ENCODE results near the gene LEAP2.
"Not testable (repeated sequence)": the region's sequence is repeated elsewhere in the genome, so short reads cannot be mapped to it uniquely, and the experiment has no call there.

LEAP2 gene

DNA sequence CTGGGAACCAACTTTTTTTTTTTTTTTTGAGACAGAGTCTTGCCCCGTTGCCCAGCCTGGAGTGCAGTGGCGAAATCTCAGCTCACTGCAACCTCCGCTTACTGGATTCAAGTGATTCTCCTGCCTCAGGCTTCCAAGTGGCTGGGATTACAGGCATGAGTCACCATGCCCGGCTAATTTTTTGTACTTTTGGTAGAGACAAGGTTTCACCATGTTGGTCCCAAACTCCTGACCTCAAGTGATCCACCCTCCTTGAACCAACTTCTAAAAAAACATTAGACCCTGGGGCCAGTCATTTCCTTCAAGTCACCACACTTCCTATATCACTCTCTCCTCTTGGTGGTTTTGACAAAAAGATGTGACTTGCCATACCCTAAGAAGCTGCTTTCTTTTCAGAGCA is 32.2 kb upstream of the LEAP2 start:
- no peak for DNase-seq

DNA sequence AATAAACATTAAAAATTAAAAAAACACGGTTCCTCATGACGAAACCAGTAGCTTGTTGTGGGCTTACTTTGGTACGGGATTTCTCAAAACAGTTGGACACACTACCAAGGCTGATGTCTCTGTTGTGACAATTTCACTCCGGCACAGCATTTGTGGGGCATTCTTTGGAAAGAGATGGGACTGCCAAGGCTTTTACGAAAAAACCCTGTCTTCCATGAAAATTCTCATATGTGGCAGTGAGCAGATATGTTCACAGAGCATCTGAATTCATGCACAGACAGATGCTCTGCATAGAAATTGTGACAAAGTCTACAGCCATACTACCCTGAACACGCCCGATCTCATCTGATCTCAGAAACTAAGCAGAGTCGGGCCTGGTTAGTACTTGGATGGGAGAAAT is 25.2 kb upstream of the LEAP2 start:
- DNase-seq, result no peak

DNA sequence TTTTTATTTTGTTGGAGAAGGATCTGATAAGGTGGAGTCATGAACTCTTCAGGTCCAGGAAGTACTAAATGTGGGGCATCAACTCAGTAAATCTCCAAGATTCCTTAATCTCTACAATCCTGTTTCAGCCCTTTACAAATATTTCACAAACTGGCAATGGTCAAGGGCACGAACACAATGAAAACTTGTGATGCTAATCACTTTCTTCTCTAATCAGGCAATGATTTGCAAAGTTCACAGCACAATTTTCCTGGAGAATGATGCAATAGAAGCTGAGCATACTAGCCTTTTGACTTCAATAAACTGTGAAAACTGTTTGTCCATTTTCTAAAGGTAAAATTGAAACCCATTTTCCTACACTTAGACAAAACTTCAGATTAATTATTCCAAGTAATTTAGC is 24.1 kb upstream of the LEAP2 start:
- DNase-seq, result no peak

DNA sequence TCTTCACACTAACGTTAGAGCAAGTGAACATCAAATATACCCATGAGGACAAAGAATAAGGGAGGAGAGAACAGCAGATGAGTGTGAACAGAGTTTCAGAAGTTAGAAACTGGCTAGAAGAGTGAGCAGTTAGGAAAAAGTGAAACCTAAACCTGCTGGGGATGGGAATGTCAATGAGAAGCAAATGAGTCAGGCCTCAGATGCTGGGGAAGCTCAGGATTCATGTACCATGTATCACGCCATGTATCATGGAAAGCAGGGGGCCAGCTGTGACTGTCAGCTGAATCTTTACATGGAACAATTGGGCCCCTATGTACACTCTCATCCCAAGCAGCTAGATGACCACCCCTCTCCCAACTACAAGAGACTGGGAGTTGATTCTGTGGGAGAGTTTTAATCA is 23.4 kb upstream of the LEAP2 start:
- no peak for DNase-seq

DNA sequence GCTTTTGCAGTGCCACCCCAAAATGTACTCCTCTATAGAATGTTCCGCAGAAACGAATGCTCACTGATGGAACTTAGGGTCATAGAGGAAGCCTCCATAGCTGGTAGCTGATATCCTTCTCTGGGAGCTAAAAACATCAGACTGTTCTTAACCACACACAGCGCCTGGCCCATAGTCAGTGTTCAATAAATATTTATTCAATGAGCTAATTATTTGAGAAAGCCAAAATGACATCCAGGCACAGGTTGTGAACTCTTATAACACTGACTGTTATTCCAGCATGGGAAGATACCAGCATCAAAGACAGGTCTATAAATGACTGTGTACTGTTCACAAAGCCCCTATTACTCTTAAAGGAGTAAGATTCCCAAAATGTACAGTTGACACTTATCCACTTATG is 20.1 kb upstream of the LEAP2 start:
- no peak for DNase-seq

DNA sequence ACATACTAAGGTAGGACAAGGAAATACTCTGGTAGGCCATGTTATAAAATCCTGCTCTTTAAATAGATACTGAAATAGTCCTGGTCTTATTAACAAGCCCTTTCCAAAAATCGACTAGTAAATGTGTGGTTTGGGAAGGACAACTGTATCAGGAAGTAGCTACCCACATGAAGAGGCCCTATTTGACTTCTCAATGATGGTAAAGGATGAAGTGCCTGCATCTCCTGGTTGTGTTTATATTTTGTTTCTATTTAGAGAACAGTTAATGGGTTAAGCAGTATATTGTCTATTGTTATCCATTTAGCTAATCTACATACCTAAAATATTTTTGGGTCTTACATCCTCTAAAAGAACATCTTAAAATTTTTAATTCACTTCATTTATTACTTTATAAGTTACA is 19.7 kb upstream of the LEAP2 start:
- DNase-seq, result no peak

DNA sequence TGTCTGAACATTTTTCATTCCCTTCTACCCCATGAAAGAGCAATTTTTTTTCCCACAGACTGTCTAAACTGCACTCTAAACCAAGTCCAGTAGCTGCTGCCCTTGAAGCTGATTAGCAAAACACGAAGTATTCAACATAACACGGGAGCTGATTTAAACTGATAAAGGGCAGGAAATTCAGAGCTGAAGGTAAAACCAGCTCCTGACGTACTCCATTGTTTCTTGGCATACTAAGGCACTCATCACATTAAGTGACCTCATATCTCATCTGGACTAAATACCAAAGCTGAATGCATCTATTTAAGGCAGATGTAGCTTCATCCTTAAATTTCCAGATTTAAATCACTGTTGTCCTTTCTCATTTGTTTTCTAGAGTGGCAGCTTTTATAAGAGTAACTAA is 19.2 kb upstream of the LEAP2 start:
- DNase-seq, result no peak

DNA sequence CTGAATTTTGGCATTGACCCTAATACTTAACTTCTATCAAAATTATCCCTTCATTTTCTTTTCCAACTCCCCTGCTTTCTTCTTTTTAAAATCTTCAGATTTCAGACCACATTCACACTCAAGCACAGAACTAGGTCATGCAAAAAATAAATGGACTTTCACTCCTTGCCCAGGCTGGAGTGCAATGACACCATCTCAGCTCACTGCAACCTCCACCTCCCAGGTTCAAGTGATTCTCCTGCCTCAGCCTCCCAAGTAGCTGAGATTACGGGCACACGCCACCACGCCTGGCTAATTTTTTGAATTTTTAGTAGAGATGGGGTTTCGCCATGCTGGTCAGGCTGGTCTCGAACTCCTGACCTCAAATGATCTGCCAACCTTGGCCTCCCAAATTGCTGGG is 18.5 kb upstream of the LEAP2 start:
- not testable (repeated sequence) for DNase-seq

DNA sequence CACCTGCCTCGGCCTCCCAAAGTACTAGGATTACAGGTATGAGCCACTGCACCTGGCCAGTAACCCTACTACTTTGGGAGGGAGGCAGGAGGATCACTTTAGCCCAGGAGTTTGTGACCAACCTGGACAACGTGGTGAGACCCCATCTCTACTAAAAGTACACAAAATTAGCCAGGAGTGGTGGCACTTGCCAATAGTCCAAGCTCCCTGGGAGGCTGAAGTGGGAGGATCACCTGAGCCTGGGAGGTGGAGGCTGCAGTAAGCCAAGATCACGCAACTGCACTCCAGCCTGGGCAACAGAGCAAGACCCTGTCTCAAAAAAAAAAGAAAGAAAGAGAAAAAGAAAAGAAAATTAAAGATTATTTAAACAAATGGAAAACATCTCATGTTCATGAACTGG is 17.5 kb upstream of the LEAP2 start:
- no peak for DNase-seq

DNA sequence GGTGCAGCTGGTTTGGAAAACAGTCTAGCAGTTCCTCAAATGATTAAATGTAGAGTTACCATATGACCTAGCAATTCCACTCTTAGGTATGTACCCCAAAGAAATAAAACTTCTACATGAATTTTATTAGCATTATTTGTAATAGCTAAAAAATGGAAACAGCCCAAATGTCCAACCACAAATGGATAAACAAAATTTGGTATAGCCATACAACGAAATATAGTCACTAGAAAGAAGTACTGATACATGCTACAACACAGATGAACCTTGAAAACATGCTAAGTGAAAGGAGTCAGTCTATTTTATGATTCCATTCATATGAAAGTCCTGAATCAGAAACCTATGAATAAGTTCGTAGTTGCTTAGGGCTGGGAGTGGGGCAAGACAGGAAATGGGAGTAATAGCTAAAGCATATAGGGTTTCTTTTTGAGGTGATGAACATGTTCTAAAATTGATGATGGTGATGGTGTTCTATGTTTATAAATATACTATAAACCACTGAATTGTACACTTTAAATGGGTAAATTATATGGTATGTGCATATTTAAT is 13.5 kb upstream of the LEAP2 start:
- DNase-seq, result no peak

DNA sequence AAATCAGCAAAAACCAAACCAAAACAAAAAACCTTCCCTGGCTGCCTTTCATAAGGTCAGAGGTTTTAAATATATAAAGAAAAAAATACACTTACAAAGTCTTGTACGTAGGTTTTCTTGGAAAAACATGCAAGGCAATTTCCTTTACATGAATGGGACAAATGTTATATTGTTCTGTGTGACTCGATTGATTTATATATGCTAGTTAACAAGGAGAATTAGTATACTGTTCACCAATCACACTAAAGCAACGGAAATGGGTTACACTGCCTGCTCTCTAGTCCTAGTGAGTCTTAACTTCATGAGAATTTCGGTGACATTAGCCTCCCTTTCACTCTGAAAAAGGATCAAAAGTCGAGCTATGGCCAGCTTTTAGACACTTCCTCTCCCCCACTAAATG is 12.7 kb upstream of the LEAP2 start:
- DNase-seq, result no peak

DNA sequence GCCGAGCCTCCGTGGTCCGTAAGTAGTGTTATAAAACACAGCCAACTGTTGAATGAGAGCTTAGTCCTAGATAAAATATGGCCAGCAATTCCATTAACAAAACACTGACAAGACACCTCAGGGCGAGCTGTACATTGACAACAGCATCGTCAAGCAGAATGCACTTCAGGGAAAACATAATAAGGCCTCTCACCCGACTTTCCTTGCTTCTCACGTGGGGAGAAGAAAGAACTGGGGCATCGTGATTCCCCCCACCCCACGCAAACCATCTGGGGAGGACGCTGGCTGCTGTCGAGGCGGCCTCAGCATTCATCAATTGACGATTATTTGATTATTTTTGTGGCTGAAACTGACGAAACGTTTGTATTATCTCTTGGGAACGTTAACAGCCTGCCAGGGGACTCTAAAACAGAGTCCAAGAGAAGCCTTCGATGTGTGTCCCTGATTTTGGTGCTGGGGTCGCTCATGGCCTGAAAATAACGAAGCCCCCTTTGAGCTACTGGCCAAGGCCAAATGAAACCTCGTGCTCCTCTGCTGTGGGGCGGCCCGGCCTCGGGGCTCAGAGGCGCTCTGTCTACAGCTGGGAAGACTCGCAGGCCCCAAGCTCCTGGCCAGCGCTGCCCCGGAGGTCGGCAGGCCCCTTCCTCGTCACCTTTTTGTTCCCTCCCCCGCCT is 7.7 kb upstream of the LEAP2 start:
- DNase-seq, result no peak

DNA sequence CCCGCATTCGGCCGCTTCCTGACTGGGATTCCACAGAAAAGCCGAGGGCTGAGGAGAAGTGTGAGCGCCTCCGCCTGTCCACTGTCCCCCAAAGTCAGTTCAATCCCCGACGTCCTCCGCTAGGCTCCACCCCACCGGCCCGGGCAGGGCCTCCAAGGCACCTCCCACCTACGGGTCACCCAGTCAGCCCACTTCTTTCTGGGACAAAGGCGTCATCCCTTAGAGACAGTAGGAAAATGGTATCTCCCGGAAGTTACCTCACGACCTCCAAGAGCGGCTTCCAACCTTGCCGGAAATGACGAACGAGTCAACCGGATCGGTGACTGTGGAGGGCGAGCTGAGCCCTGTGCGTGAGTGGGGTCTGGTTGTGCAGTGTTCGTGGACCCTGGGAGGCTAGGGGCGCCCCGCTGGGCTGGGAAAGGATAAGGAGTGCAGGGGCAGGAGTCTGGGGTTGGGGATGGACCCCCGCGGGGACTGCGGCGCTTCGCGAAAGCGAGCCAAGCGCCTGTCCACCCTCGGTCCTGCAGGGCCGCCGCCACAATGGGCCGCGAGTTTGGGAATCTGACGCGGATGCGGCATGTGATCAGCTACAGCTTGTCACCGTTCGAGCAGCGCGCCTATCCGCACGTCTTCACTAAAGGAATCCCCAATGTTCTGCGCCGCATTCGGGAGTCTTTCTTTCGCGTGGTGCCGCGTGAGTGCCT is 7.0 kb upstream of the LEAP2 start, which contains the start of the genes GDF9 and UQCRQ:
Gene GDF9 (minus strand): TSS at position 128 of the 704 bp plus-strand sequence. CDS start 1,936 bp downstream, outside the sequence.
Gene UQCRQ (plus strand): TSS at position 301 of the 704 bp plus-strand sequence. CDS start 240 bp downstream, at position 541.
- peak; percentile 94 for DNase-seq

DNA sequence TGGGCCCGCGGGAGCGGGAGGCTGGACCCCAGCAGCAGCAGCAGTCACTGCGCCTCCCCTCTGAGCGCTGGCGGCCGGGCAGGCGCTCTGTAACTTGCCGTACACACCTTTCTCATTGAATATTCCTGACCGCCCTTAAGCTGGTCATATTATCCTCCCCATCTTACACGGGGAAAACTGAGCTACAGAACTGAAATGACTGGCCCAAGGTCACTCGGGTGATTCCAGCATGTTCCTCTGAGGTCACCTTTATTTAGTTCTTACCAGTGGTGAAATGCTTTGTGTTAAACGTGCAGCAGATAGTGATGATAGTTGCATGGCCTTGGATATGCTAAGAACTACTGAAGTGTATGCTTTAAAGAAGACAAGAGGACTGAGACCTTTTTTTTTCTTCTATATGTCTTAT is 6.4 kb upstream of the LEAP2 start:
- no peak for DNase-seq

DNA sequence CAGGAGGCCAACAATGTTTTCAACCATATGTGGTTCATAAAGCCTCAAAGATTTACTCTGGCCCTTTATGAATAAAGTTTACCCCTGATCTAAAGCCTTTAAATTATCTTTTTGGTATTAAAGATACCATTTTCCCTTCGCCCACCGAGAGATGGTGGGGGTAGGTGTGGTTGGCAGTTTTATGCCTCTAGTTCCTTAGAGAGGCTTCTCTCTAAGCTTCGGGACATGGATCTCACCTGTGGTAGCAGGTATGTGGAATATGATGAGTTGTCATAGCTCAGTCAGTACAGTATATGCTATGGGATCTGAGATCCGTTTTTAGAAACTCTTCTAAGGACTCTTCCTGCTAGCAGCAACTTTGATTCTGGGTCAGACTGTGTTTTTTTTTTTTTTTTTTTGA is 4.7 kb upstream of the LEAP2 start:
- DNase-seq, result no peak

DNA sequence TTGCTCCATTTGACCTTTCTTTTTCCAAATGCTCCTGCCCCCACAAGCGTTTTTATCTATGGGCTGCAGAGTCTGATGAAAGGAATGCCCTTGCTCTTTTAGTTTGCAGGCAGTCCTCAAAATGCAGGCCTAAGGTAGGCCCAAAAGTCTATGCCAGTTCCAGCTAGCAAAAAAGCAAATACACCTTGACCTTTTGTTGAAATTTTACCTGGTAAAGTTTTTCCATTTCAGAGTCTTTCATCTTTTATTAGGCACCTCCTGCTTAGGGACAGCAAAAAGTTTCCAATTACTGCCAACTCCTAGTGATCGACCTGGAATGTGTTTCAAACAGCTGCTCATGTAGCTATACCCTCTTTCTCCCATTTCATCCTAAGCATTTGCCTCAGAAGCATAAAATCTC is 2.7 kb upstream of the LEAP2 start:
- no peak for DNase-seq

DNA sequence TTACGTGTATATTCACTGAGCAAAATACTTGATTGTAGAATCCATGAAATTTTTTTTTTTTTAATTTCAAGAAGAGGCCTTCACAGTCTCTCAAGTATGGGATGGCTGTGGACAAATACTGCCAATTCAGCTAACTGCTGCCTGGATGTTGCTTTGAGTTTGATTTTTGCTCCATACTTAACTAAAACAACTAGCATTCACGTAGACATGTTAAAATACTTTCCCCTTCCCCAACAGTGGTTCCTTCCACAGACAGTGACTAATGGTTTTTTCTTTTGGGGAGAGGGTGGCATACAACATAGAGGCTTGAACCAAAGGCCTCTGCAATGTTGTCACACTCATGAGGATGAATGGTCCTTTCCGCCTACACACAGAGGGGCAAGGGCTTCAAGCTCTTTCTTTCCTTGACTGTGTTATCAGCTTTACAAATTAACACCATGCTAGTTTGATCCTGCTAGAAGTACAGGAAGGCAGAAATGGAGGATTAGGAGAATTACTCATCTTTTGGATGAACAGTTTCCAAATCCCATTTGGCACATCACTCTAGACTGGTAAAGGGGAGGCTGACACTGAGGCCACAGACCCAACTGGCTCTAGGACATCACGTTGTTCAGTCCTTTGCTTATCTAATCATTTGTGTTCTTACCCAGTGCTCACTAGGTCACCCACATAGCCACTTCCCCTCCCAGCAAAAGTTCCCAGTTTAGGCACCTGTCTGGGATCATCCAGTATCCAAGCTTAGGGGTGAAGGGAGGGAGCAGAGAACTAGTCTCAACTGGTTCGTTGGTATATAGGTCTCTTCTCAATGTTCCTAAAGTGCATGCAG is 1.8 kb upstream of the LEAP2 start:
- no peak for DNase-seq

DNA sequence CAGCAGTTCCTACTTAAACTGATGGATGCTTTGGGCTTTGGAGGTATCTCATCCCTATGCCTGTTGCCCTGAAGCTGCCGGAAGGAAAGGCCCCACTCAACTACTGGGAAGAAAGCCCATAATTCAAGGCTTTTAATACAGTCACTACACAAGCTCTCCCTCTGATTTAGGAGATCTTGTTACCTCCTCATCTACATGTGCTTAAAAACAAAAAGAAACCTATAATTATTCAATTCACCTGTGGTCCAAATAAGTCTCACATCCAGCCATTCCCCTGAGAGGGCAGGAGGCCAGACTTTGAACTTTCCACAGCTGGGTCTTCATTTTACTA is 715 bp upstream of the LEAP2 start:
- no peak for DNase-seq

DNA sequence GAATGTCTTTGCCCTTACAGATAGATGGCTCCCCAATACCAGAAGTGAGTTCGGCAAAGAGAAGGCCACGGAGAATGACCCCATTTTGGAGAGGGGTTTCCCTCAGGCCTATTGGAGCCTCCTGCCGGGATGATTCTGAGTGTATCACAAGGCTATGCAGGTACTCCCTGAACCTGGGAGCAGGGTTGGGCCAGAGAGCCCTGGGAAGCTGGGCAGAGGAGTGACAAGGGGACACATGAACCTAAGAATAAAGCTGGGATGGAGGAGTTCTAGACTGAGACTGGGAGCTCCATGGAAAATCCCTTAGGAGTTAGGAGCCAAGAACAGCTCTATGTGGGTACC is 433 bp downstream of the LEAP2 start:
- no peak for DNase-seq

DNA sequence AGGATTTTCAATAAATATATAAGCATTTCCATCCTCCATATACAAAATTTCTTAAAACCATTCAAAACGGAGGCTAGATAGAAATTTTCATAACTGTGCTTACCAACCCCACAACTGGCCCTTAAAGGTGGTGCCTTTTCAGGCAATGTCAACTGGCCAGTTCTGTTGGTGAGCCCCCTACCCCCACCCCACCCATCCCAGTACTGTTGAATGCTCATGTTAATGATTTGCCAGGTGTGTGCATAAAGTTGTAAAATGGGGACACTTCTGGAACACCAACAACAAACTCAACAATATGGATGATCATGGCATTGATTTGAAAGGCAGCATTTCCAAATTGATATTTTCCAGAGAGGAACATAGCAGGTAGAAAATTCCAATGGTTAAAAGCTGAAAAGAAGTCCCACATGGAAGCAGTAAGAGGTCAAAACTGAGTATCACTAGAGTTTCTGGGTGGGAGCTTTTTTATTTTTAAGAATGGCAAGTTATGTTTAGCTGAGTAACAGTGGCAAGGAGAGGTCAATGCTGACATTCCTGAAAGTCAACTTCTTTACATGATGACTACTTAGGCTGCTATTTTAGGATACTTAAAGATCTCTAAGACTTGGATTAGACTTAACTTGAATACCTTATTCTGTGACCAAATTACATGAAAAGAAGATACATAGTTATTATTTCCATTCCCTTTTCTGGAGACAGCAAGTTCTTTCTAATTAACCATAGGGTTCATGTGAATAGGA is 2.7 kb downstream of the LEAP2 start:
- DNase-seq, result no peak

DNA sequence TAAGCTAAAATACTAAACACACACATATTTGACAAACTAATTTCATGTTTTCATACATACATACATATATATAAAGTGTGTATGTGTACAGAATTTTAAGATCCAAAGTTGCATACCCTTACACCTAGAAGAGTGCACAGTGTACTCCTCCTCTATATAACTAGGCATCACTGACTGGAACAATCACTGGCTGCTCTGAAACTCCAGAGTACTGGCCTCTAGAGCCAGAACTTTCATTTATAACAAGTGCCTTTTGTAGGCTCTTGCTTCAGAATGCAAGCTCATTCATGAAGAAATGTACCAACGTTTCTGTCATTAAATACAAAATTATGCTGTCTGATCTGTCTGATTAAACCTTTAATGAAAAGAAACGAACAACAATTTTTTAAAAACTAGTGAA is 4.0 kb downstream of the LEAP2 start:
- DNase-seq, result no peak

DNA sequence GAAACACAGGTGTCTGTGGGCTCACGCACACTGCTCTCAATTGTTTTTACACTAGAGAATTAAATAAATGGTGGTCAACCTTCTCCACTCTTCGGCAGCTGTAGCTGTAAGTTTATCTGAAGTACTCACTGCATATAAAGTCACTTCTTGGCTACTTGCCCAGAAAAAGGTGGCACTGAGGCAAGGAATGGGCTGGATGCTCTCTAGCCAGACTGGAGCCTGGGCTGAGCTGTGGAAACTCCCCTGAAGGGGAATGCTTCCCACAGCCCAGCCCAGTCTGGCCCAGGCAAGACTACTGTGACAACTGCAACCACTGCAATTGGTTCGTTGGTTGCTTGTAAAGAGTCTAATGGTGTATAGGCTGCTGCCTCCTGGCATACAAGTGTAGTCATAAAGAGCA is 4.5 kb downstream of the LEAP2 start:
- no peak for DNase-seq

DNA sequence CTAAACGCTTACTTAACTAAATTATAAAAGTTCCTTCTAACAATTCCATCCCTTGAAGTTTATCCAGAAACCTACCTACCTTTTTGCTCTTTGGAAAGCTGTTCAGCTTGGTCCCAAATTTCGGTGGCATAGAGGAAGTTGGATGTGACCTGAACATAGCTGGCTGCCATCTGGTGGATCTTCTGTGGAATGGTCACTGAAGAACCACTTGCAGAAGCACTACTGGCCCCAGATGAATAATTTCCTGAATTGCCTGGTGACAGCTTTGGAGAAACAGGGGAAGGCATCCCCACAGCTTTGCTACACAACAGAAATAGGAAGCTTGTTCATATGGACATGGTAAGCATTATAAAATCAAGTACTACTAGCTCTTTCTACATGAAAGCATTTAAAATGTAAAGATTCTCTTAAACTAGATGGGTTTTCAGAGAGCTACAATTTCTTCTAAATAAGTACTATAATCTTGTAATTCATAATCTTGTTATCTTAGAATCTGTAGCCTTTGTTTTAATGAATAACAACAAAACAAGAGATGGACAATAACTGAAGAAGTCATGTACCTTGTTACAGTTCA is 9.9 kb downstream of the LEAP2 start:
- DNase-seq, result peak; percentile 27

Data from NCI-H2227 treated with DMSO at 0.1 percent for 48 hours (cell line).